H1 (cell line): ENCODE data around the gene RRBP1. TPM values are rescaled to one million over a fixed set of nuclear protein-coding genes. Genes with fewer than 3 reads are reported as not detected.

ENCODE experiments used
- CREB1 ChIP-seq: IDR thresholded peaks from 2 replicates; pipeline ENCODE4 v1.6.1; 2012; ENCODE audit warnings: inconsistent platforms
- CTBP2 ChIP-seq: IDR thresholded peaks from 2 replicates; pipeline ENCODE4 v1.7.0; 2011; ENCODE audit warnings: borderline replicate concordance, mild to moderate bottlenecking, moderate library complexity, mixed read lengths, low read length; ENCODE audit not compliant: insufficient read depth, insufficient read length
- EZH2 ChIP-seq: fragments of 200-600 bp; sonication (generic); IDR thresholded peaks from 2 replicates; pipeline ENCODE4 v1.7.1; 2012; ENCODE audit warnings: low read depth, mild to moderate bottlenecking, moderate library complexity, low read length, inconsistent platforms; ENCODE audit not compliant: severe bottlenecking
- HDAC2 ChIP-seq, 2 experiments: fragments of 300-600 bp in 1 of 2; sonication (generic) in 1 of 2; IDR thresholded peaks; 2 replicates each; pipeline ENCODE4 v1.6.1; 2011 to 2012; ENCODE audit warnings: low read depth in 2 of 2, low read length in 2 of 2, mild to moderate bottlenecking in 2 of 2, moderate library complexity in 2 of 2, borderline replicate concordance in 1 of 2, inconsistent platforms in 1 of 2
- MAX ChIP-seq: IDR thresholded peaks from 2 replicates; pipeline ENCODE4 v1.6.1; 2012; ENCODE audit warnings: inconsistent platforms
- NANOG ChIP-seq: IDR thresholded peaks from 2 replicates; pipeline ENCODE4 v1.6.1; 2011; ENCODE audit warnings: low read length, low read depth, mild to moderate bottlenecking, inconsistent platforms; ENCODE audit not compliant: insufficient read depth, poor library complexity, severe bottlenecking
- PHF8 ChIP-seq: fragments of 200-600 bp; sonication (generic); conservative IDR thresholded peaks from 2 replicates; pipeline ENCODE4 v1.7.1; 2012; ENCODE audit warnings: low read depth, mild to moderate bottlenecking, inconsistent platforms, low read length, moderate library complexity
- RFX5 ChIP-seq: IDR thresholded peaks from 2 replicates; pipeline ENCODE4 v1.6.1; 2011; ENCODE audit warnings: low read depth, low read length, improper control_type of control experiment, borderline replicate concordance
- SIX5 ChIP-seq: IDR thresholded peaks from 2 replicates; pipeline ENCODE4 v1.6.1; 2011; ENCODE audit warnings: mild to moderate bottlenecking, low read depth, low read length
- TEAD4 ChIP-seq: IDR thresholded peaks from 2 replicates; pipeline ENCODE4 v1.6.1; 2012; ENCODE audit warnings: low read depth, low read length, inconsistent platforms, mixed read lengths
- ZNF274 ChIP-seq: IDR thresholded peaks from 2 replicates; pipeline ENCODE4 v1.7.0; 2012; ENCODE audit warnings: low read length, borderline replicate concordance; ENCODE audit errors: extremely low read depth
- polyA plus RNA-seq, 7 experiments: library from polyadenylated mRNA; depleted of rRNA in 3 of 7; stranded (reverse) in 5 of 7; unstranded in 2 of 7; fragments of >200 nt in 5 of 7; fragments of 200-250 nt in 2 of 7; gene quantifications; 1 replicate in 5 of 7; 2 replicates in 1 of 7; 4 replicates in 1 of 7; pipeline versions ENCODE4 v1.2.1 to v1.2.3, GENCODE V29; 2011 to 2013; ENCODE audit warnings: missing spikeins in 2 of 7, mixed read lengths in 2 of 7
- total RNA-seq: library from RNA; stranded (reverse); fragmentation: NEBNext Ultra II Directional; extraction: Animal tissue kit (Norgen Biotek cat#: 25700); gene quantifications from 2 replicates; pipeline ENCODE4 v1.2.1, GENCODE V29; 2021

RRBP1 gene
- total and polyA plus RNA-seq, 2 of the 8 experiments (the other 6 are each of a cell fraction or from before 2014, with no cell fraction given): 15.9 to 157 TPM

- TF ChIP-seq NANOG (no peak), PHF8 (no peak), SIX5 (no peak), CREB1 (no peak), RFX5 (no peak), HDAC2 (IDR thresholded peaks at IDR 0.05; ENCODE audit: borderline replicate concordance in 1 of 2, low read depth in 2 of 2, low read length in 2 of 2) (no peak), ZNF274 (no peak), EZH2 (no peak), CTBP2 (no peak), MAX (no peak), TEAD4 (no peak)
Measured at GRCh38 chr20:17710379-17711266, 28.6 kb upstream of the RRBP1 start (continued).
